Muscle of arm (tissue), 12 donors: ENCODE results near the gene LBR. TPM values are rescaled to one million over a fixed set of nuclear protein-coding genes. Genes with fewer than 3 reads are reported as not detected.

Source experiments
- DNase-seq: peaks from one replicate; pipeline ENCODE4 v3.0.0-alpha.2; 2013
- polyA plus RNA-seq, 12 donors: library from polyadenylated mRNA; unstranded; fragments of 120-200 nt; gene quantifications; one replicate each; pipeline ENCODE4 v1.2.1, GENCODE V29; 2013; ENCODE audit not compliant: insufficient read length in 12 of 12

The LBR gene
- polyA plus RNA-seq, 12 donors, result 30.1 to 68.3 (median 49.8) TPM; not detected in 1

DNA sequence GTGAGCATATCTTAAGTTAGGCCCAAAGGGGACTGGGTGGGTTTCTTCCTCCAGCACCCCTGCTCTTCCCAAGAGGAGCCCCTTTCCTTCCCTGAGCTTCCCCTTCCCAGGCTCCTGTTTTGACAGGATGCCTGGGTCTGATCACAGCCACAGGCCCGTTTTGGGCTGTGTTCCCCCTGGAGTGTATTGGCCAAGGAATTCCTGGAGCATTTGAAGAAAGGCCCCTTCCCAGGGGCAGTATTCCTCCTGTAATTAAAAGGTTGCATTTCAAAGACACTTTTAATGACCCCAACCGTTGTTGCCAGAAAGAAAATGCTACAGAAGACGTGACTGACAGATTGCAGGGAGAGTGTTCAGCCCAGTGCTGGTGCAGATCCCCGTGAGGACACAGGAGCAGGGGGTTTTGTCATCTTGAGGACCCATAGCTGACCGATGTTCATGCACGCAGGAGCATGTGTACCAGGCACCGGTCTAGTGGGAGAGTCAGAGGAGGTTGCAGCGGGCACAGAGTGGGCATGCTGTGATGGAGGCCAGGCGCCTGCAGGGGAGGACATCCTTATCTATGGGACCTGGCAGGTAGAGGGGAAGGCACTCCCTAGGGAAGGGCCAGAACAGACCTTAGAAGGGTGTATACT lies 19.3 kb upstream of the LBR start:
- DNase-seq, result no peak

DNA sequence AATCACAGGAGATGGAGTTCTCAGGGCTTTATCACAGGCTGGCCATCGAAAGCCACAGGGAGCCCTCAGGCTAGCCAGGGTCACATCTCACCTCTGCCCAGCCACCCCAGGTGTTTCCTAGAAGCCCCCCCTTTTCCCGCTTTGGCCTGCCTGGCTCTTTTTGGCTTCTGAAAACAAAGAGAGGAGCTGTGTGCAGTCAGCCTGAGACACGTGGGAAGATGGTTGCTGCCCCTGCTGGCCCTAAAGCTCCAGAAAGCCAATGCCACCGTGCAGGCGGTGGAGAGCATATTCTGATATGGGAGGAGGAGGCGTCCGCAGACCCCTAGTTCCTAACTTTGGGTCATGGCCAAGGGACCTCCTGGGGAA lies 18.7 kb upstream of the LBR start:
- DNase-seq, result no peak

DNA sequence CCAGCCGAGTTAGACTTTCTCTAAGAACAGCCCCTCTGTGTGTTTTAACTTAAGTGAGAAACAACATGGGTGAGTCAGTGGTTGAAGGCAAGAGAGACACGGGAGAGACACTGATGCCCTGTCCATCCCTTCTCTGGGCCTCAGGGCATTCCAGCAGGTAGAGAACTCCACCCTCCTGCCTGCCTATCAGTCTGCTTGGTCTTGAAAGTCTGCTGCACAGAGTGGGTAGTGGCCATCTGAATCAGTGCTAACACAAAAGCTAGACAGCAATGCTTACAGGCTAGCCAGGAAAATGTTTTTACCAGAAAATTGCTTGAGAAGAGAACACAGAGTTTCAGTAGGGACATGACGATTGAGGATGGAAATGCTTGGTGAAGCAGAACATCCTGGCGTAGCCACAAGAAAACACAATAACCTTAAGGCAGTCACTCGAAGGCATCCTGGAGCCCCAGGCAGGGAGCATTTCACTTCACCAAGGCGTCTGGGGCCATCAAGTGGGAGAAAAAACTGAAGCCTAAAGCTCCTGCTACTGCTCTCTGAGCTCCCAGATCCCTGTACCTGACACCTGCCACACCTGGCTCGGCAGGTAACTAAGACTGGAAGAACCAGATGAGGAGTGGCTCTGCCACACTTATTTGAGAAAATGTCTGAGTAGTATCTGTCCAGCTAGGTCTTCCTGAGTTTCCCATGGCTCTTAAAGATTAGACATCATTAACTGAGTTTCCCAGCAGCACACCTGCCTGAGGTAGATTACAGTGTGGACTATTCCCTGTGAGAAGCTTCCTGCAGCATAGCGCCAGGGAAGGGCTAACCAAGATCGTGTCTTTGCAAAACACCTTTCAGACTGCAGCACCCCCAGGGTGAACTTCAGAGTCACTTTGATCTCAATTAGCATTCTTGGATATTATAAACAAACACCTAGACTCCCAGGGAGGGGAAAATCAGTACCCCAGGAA lies 18.1 kb upstream of the LBR start:
- DNase-seq, result no peak

DNA sequence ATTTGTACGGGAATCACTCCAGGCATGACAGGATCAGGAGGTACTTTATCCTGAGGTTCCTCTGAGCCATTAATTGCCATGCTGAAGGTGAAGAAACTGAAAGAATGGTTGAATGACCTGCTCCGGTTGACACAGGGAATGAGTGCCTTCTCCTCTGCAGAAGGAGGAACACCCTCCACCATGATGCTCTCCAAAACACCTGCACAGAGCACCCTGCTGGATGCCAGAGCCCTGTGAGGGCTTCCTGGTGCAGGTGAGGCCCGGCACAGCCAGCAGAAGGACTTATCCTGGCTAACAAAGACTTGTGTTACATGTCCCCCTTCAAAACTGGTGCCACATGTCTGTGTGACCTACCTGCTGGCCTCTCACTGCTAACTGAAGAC lies 14.3 kb upstream of the LBR start:
- DNase-seq, result no peak

DNA sequence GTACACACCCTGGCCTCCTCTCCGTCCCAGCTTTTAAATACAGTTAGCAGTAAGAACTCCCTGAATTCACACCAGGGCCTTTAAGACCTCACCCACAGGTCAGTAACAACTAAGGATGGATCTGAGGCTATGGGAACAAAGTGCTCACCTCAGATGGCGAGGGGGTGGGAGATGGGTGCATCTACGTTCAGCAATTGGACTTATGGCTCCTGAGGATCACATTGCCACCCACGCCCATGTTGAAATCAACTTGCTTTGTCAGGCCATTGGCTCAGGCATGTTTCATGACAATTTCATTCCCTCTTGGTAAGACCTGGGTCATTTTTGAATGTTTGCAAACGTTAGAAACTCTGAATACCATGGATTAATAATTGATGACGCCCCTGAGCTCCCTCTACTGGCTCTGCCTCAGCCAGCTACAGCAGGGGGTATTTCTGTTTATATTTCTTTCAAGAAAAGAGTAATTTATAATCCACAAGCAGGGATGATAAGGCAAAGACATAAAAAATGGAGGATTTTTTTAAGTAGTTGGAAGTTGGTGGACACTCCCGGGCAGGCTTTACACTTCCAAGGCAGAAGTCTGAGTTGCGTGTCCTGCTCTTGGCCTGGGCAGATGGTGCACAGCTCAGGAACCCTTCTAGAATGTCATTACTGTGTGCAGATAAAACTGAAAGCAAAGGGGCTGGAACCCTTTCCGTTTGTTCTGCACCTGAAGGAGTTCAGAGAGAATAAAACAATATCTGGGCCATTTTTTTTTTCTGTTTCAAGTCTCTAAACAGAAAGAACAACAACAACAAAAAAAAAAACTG lies 13.7 kb upstream of the LBR start:
- no peak for DNase-seq

DNA sequence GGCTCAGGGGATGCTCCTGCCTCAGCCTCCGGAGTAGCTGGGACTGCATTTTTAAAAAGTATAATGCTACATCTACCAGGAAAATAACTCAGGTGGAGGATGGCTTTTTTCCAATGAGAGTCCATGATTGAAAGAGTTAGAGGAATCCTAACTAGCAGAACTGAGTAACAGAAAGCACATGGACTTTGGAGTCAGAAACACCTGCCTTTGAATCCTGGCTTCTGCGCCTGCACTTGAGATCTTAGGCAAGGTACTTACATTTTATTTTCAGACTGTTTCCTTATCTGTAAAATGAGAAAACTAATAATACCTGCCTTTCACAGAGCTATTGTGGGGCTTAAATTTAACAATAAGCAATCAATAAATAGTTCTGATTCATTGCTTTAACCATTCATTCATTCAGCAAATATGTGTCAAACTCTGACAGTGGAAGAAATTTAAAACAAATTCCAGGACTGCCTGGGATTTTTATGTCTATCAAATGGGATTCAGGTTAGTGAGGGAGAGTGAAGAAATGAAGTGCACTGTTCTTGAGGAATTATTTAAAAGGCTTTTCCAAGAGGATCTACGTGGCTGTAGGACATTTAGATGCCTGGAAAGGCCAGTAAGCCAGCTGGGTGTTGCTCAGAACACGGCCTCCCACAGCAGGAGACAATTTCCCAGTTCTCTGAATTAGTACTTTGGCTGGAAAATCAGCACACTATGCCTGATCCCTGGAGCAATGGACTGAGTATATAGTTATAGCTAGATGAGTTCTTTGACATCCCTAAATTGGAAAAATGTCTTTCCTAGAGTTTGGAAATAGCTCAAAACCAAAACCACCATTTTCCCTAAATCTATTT lies 12.8 kb upstream of the LBR start:
- no peak for DNase-seq

DNA sequence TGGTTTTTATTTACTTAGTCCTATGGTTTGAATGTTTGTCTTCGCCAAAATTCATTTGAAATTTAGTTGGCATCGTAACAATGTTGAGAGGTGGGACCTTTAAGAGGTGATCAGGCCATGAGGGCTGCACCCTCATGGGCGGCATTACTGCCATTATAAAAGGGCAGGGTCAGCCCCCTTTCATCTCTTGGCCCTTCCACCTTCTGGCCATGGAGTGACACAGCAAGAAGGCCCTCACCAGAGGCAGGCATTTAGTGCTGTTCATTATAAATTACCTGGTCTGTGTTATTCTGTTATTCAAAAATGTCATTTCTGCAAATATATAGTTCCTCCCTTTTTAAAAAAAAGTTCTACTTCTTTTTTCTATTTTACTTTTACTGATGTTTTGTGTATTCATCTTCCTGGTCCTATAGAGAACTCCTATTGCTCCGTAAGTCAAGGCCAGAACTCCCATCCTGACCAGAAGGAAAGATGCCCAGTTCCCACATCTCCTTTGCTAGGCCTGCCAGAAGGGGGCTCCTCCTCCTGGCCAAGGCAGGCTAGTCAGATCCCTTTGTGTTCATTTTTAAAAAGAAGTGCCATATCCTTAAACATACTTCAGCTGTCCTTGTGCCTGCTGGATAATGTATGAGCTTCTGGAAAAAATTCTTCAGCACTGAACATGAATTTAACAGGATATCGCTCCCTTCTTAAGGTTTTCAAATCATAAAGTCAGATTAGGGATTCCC lies 10.0 kb upstream of the LBR start:
- no peak for DNase-seq

DNA sequence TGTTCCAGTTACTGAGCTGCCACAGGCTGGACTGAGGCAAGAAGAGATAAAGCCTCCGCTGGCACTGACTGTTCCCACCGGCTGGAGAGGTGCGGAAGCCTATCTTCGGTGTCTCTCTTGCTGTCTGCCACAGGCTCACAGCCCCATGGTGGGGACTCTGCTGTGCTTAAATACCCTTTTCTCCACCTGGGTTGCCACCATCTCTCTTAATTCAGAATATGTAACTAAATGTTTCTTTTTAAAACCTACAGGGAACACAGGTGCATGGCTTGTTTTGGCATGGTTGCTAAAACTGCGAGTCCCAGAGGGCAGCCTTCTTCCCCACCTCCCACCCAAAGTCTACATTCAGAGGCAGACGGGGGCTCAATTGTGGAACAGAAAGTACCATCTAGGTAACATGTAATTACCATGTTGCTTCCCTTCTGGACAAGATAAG lies 8.1 kb upstream of the LBR start:
- no peak for DNase-seq

DNA sequence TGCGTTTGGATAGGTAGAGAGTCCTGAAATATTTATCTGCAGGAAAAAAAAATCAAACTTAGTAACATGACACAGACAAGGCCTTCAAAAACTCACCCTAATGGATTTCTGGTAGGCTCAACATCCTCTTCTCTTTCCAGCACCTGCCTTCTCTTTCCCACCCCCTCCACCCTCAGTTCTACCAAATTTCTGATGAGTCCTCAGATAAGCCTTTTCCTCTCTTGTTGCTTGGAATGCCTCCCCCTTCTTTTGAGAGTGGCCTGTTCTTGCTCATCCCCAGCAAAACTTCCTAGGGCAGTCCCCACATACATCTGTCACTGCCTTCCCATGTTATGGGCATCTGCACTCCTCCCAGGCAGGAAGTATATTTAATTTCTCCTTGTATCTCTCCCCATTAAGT lies 7.6 kb upstream of the LBR start:
- no peak for DNase-seq

DNA sequence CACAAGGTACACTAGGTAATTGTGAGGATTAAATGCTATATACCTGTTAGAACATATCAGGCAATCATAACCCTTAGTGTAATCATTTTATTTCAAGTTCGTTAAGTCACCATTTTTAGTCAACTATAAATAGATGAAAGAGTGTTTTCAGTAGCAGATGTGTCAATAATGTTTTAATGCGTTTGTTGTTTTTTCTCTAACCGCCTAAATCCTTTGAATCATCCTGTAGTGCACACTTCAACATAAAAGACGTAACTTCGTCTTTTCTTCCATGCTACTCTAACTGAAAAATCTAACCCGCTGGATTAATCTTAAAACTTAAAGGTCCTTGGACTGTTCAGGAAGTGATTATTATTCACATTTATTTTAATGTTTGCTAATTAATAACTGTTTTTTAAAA lies 7.2 kb upstream of the LBR start:
- DNase-seq, result no peak

DNA sequence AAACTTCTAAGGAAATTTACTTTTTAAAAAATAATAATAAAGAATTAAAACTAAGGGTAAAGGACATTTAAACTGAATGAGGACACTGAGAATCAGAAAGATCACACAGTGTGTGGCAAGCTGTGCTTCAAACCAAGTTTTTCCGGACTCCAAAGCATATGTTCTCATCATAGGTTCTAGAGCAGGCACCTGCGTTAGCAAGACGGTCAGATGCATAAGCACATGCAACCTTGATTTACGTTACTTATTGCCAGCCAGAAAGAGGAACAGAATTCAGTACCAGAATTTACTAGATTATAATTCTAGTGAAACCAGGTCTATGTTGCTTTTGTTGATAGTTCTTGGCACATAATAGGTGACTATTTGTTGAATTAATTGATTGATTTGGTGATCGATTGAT lies 6.2 kb upstream of the LBR start:
- no peak for DNase-seq

DNA sequence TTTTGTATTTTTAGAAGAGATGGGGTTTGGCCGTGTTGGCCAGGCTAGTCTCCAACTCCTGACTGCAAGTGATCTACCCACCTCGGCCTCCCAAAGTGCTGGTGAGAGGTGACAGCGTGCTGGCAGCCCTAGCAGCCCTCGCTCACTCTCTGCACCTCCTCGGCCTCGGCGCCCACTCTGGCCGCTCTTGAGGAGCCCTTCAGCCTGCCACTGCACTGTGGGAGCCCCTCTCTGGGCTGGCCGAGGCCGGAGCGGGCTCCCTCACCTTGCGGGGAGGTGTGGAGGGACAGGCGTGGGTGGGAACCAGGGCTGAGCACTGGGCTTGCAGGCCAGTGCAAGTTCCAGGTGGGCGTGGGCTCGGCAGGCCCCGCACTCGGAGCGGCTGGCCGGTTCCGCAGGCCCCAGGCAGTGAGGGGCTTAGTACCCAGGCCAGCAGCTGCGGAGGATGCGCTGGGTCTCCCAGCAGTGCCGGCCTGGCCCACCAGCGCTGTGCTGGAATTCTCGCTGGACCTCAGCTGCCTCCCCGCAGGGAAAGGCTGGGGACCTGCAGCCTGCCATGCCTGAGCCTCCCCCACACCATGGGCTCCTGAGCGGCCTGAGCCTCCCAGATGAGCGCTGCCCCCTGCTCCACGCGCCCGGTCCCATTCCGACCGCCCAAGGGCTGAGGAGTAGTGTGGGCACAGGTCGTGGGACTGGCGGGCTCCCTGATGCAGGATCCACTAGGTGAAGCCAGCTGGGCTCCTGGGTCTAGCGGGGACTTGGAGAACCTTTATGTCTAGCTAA lies 3.4 kb upstream of the LBR start:
- no peak for DNase-seq

DNA sequence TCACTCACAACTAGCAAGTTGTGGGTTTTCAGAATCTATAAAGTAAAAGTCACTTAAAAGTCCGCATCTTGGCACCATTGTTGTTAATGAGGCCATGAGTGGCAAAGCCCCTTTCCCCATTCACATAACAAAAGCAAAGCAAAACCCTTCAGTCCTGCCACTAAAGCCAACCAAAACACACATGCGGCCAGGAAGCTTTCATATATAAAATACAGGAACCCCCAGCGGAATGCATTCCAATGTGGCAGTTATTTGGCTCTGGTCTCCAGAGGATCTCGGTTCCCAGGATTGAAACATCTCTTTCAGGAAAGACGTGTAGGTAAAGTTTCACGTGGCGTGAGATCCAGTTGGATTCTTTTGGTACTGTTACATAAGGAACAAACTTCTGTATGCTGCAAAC lies 2.5 kb upstream of the LBR start:
- DNase-seq, result no peak

DNA sequence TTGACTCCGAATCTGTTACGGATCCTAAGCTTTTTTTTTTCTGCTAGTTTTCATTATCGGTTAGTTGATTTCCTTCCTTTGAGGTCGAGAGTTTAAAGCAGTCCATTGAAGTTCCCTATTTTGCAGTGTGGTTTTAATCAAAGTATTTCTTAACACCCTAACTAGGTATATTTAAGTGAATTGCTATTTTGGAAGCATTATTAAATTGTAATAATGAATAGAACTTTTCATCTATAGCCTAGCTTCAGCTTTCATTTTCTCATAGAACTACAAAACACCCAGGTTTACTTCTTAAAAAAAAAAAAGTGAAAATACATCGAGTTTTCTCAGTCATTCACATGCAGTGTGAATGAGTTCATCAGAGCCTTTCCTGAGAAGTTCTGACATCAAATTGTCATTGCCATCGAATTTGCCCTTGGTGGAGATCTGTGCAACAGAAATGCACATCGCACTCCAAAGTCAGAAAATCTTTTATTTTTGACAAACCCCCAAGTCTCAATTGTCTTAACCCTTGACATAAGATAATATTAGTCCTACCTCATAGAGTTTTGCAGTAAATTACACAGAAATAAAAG lies 1.1 kb upstream of the LBR start:
- DNase-seq, result no peak

DNA sequence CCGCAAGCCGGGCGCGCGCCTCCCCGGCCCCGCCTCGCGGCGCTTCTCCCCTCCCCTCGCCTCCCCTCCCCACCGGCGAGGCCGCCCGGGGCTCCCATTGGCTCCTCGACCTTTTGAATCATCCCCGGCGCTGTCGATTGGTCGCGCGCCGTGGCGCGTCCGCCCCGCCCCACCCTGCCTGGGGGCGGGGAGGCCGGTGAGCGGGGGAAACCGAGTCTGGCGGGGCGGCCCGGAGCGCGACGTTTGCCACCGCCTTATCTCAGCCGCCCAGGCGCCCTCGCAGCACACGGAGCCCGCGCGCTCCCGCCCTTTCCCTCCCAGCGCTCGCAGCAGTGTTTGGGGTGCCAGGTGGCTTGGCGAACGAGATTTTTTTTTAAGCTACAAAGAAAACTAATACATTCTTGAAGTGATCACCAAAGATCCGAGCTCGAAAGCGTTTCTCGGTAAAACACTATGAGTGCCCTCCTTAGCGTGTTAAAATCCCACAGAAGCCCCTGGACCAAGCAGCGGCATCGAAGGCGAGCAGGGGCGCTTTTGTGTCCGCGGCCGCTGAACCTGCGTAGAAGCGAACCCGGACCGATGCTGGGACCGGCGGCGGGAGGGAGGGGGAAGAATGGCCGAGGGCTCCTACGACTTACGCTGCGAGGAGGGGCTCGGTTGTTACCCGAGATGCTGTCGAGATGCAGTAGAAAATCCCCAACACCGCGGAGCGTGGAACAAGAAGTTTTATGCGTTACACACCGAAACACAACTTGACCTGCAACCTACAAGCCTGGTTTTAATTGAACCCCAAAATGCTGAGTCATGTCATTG lies 436 bp upstream of the LBR start:
- peak; percentile 94 for DNase-seq

DNA sequence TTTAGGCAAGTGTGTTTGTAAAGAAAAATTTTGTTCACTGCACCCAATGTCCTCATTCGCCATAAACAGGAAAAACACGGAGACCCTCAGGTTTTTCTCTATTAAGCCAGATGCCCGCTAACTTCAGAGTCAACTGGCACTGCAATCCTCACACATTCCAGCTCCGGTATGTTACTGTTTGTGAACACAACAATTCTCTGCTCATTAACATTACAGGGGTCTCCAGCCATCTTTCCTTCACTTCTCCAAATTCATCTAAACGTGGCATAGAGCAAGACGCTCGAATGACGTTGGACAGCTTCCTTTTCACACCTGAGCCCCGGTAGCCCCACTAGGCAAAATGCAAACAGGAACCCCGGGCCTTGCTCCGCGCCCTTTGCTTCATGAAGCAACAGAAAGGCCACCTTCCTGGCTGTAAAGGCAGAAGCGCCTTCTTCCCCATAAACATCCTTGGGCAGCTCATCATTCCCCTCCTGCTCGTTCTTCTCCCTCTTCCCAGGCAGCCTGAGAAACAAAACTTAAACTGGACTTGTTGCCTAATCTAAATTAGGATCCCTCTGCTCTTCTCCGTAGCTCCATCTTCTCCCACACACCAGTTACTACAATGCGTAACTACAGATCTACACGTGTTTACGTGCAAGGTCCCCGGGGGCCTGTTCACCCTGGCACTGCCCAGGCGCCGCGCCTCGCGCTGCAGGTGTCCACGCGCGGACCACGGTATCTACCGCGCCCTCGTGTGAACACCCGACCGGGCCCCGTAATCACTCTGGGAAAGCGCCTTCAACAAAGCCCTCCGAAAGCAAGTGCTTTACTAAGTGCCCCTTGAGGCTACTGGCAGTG lies 1.2 kb downstream of the LBR start:
- DNase-seq, result peak; percentile 34

DNA sequence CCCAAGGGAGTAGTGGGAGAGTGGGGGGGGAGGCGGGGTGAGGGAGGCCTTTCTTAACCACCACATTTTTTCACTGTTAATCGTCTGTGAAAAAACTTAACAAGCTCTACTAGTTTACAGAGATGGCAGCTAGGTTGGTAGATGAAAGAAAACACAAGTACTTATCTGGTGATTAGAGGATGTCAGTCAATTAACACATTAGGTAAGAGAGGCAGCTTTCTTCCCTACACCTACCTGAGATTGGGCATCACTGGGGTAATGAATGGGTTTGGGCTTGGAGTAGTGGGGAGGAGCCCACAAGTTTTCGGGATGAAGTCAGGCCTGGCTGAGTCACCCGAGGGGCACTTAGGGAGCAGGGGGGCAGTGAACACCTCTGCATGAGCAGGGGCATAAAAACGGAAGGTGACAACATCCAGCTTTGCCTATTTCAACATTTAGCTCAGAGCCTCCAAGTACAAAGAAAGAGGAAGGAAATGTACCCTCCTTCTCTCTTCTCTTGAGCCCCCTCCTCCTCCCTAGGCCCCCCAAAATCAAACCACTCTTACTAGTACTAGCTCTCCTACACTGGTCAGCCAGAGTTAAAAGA lies 2.5 kb downstream of the LBR start:
- no peak for DNase-seq
